Activated CD4-positive, alpha-beta T cell treated with anti-CD3 and anti-CD28 coated beads, Interleukin-2, amount 10 ng/mL, durations not matched to agents 7 days and 5 days (primary cell): Measurements from ENCODE around the gene MICAL3. TPM values are rescaled to one million over a fixed set of nuclear protein-coding genes. Genes with fewer than 3 reads are reported as not detected.
"Not testable (repeated sequence)": the region's sequence is repeated elsewhere in the genome, so short reads cannot be mapped to it uniquely, and the experiment has no call there.

Experiments
- CTCF ChIA-PET: fragments of 350-600 bp; sonication (Branson Sonifier 250); formaldehyde crosslinking; loops from one replicate; lab custom pipeline; 2021; ENCODE audit warnings: antibody characterized with exemption; lab: Charles Lee
- POLR2A ChIA-PET: fragments of 350-600 bp; sonication (Branson Sonifier 250); formaldehyde crosslinking; loops from one replicate; lab custom pipeline; 2021; ENCODE audit warnings: antibody characterized with exemption; lab: Charles Lee
- DNase-seq: peaks from one replicate; pipeline ENCODE4 v3.0.0-alpha.2; 2020
- H3K27ac Mint-ChIP-seq: one replicate; pipeline ENCODE4 v1.8.0; 2021; ENCODE audit warnings: mild to moderate bottlenecking, moderate library complexity, mixed read lengths
- H3K27me3 Mint-ChIP-seq: one replicate; pipeline ENCODE4 v1.8.0; 2021; ENCODE audit warnings: mixed read lengths
- H3K36me3 Mint-ChIP-seq: one replicate; pipeline ENCODE4 v1.8.0; 2021; ENCODE audit warnings: low read depth, mixed read lengths
- H3K4me1 Mint-ChIP-seq: one replicate; pipeline ENCODE4 v1.8.0; 2021; ENCODE audit warnings: mixed read lengths
- H3K4me3 Mint-ChIP-seq: one replicate; pipeline ENCODE4 v1.8.0; 2021; ENCODE audit warnings: mild to moderate bottlenecking, moderate library complexity, mixed read lengths
- H3K9me3 Mint-ChIP-seq: one replicate; pipeline ENCODE4 v1.8.0; 2021; ENCODE audit warnings: mixed read lengths
- total RNA-seq, 2 experiments: library from RNA; stranded (reverse); gene quantifications; one replicate each; pipeline ENCODE4 v1.2.3, GENCODE V29; 2021

The MICAL3 gene
- total RNA-seq, 2 experiments from 2014 or later, result 19.1 to 21.4 TPM

DNA sequence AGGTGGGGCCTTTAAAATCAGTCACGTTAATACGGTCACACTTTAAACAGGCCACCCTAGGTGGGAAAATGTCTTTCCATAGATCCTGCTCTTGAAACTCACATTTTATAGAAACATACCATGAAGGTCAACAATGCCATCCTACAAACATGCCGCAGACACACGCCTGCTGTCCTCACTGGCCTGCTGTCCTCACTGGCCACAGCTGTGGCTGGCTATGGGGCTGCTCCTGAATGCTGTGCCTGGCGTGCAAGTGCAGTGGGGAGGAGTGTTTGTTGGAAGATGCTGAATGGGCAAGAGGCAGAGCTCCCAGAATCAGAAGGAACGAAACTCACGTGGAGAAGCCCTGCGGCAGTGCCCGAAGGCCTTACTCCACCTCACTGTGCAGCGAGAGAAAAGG, 143.9 kb downstream of the MICAL3 start:
- no peak overlapping the region for H3K27ac Mint-ChIP-seq
- H3K4me3 Mint-ChIP-seq, result no peak overlapping the region
- peaks cover 2% of the 10 kb centered on the region for H3K36me3 Mint-ChIP-seq
- no peaks in the 10 kb centered on the region for H3K27me3 Mint-ChIP-seq
- ChIA-PET CTCF (interaction anchor here (1.5 kb wide), 1 partner anchor 12 kb away, joined by 3 read pairs; no protein-coding TSS in a partner anchor), POLR2A (no interaction called here)
- DNase-seq, result no peak
- no peaks in the 10 kb centered on the region for H3K4me1 Mint-ChIP-seq
- H3K9me3 Mint-ChIP-seq, result no peaks in the 10 kb centered on the region

DNA sequence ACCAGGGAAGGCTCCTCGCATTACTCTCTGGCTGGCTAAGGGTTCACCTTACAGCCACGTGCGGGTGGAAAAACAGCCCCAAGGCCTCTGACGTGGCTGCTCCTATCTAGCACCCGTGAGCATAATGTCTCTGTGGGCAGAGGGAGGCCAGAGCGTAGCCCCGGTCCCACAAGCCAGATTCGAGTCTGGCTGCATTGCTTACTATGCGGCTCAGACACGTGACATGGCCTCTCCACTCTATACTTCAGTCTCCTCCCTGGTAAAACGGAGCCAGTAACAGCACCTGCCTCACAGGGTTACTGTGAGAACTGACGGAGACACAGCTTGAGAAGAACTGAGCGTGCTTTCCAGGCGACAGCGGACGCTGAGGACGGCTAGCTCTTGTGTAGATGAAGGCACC, 144.3 kb downstream of the MICAL3 start:
- no peaks in the 10 kb centered on the region for H3K4me1 Mint-ChIP-seq
- H3K36me3 Mint-ChIP-seq, result no peaks in the 10 kb centered on the region
- POLR2A ChIA-PET, result no interaction called here
- H3K4me3 Mint-ChIP-seq, result no peak overlapping the region
- no peaks in the 10 kb centered on the region for H3K27me3 Mint-ChIP-seq
- H3K9me3 Mint-ChIP-seq, result no peaks in the 10 kb centered on the region
- CTCF ChIA-PET, result interaction anchor here (1.5 kb wide), 1 partner anchor 13 kb away, joined by 3 read pairs; no protein-coding TSS in a partner anchor
- no peak overlapping the region for H3K27ac Mint-ChIP-seq
- DNase-seq, result no peak

DNA sequence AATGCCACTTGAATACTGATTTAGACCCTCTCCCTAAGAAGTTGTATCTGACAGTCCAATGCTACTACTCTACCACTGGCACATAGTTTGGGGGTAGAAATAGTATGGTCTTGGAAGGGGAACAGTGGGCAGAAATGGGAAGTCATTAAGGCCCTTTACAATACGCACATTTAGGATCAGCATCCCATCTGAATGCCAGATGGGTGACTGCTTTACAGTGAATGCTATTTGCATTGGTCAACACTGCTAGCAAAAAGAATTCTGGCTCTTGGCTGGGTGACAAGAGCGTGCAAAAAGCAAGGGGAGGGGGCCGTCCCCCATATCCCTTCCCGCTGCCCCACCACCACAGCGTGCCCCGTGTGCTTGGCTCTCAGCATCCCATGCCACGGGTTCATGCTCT, 145.4 kb downstream of the MICAL3 start:
- H3K9me3 Mint-ChIP-seq, result no peaks in the 10 kb centered on the region
- H3K4me3 Mint-ChIP-seq, result no peak overlapping the region
- CTCF ChIA-PET, result no interaction called here
- DNase-seq, result no peak
- POLR2A ChIA-PET, result no interaction called here
- no peaks in the 10 kb centered on the region for H3K4me1 Mint-ChIP-seq
- no peaks in the 10 kb centered on the region for H3K36me3 Mint-ChIP-seq
- no peaks in the 10 kb centered on the region for H3K27me3 Mint-ChIP-seq
- H3K27ac Mint-ChIP-seq, result no peak overlapping the region

DNA sequence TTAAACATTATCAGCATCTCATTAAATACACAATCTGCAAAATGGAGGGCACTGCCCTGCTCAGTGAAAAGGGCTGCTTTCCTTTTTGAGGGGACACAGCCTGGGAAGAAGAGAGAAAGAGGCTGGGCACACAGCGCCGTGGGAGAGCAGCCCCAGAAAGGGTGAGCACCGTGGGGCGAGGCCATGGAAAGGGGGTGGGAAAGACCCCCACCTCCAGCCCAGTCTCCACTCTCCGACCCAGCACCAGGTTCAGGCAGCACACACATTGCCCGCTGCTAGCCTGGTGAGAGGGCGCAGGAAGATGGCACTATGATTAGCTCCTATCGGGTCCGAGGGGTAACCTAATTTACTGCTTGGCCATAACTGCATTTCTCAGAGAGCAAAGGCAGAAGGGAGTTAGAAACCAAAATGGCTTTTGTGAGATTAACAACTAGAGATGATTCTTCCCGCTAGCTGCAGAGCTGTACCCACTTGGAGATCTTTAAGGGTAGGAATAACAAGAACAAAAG, 146.1 kb downstream of the MICAL3 start:
- no peaks in the 10 kb centered on the region for H3K4me1 Mint-ChIP-seq
- DNase-seq, result no peak
- H3K4me3 Mint-ChIP-seq, result no peak overlapping the region
- no peaks in the 10 kb centered on the region for H3K27me3 Mint-ChIP-seq
- no peaks in the 10 kb centered on the region for H3K36me3 Mint-ChIP-seq
- CTCF ChIA-PET, result no interaction called here
- POLR2A ChIA-PET, result no interaction called here
- H3K9me3 Mint-ChIP-seq, result no peaks in the 10 kb centered on the region
- no peak overlapping the region for H3K27ac Mint-ChIP-seq

DNA sequence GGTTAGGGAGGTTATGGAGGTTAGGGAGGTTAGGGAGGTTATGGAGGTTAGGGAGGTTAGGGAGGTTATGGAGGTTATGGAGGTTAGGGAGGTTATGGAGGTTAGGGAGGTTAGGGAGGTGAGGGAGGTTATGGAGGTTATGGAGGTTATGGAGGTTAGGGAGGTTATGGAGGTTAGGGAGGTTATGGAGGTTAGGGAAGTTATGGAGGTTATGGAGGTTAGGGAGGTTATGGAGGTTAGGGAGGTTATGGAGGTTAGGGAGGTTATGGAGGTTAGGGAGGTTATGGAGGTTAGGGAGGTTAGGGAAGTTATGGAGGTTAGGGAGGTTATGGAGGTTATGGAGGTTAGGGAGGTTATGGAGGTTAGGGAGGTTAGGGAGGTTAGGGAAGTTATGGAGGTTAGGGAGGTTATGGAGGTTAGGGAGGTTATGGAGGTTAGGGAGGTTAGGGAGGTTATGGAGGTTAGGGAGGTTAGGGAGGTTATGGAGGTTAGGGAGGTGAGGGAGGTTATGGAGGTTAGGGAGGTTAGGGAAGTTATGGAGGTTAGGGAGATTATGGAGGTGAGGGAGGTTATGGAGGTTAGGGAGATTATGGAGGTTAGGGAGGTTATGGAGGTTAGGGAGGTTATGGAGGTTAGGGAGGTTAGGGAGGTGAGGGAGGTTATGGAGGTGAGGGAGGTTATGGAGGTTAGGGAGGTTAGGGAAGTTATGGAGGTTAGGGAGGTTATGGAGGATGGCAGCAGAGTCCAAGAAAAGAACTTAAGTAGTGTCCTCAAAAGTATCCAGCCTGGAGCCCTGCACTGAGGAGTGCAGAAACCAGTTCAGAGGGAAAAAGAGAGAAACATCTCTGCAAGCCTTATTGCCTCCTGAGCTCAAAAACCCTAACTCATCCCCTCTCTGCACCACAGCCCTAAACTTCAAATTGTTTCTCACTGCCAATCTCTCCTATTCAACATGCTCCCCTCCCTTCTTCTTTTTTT, 147.2 kb downstream of the MICAL3 start:
- H3K4me1 Mint-ChIP-seq, H3K27ac Mint-ChIP-seq, POLR2A ChIA-PET, H3K36me3 Mint-ChIP-seq, H3K9me3 Mint-ChIP-seq, H3K27me3 Mint-ChIP-seq, H3K4me3 Mint-ChIP-seq, DNase-seq: not testable (repeated sequence)
- CTCF ChIA-PET, result interaction anchor here (1.1 to 1.2 kb wide), 2 partner anchors 72 to 91 kb away, joined by 3 to 6 read pairs; no protein-coding TSS in a partner anchor

DNA sequence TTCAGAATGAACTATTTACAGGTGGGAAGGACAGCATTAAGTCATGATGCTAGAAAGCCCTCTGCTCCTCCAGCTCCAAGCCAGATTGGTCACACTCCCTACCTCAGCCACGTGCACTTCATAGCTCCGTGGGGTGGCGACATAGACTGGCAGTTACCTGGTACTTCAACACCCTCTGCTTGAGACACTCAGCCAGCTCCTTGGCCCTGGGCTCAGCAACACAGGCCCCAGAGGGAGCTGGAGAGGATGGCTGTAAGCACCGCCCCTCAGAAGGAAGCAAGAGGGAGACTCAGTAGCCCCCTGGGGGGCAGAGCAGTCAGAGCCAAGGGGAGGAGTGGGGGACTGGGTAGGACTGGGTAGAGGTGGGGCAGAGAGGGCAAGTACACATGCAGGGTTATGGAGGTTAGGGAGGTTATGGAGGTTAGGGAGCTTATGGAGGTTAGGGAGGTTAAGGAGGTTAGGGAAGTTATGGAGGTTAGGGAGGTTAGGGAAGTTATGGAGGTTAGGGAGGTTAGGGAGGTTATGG, 148.0 kb downstream of the MICAL3 start:
- no peaks in the 10 kb centered on the region for H3K27me3 Mint-ChIP-seq
- H3K4me1 Mint-ChIP-seq, result no peaks in the 10 kb centered on the region
- H3K4me3 Mint-ChIP-seq, result no peak overlapping the region
- ChIA-PET CTCF (interaction anchor here (0.7 to 1.3 kb wide), 4 partner anchors 21 to 90 kb away, joined by 3 to 6 read pairs (median 3); no protein-coding TSS in a partner anchor), POLR2A (no interaction called here)
- H3K27ac Mint-ChIP-seq, result no peak overlapping the region
- no peaks in the 10 kb centered on the region for H3K9me3 Mint-ChIP-seq
- H3K36me3 Mint-ChIP-seq, result no peaks in the 10 kb centered on the region
- DNase-seq, result no peak

DNA sequence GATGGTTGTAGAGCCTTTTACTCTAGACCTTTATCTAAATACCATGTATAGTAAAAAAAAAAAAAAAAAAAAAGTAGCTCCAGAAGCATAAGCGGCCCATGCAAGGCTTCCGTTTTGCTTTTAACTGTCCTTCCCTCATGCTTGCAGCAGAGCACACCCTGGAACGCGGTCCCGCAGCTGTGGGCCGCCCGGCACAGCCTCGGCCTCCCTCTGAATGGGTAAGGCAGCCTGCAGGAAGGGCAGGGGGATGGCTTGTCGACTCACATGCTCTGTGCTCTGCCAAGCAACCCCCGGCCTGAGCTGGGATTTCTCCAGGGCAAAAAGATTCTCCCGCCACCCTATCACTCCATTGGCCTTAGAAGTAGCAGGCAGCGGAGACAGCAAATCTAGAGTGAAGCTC, 148.7 kb downstream of the MICAL3 start:
- H3K36me3 Mint-ChIP-seq, result no peaks in the 10 kb centered on the region
- no peaks in the 10 kb centered on the region for H3K9me3 Mint-ChIP-seq
- H3K4me1 Mint-ChIP-seq, result no peaks in the 10 kb centered on the region

DNA sequence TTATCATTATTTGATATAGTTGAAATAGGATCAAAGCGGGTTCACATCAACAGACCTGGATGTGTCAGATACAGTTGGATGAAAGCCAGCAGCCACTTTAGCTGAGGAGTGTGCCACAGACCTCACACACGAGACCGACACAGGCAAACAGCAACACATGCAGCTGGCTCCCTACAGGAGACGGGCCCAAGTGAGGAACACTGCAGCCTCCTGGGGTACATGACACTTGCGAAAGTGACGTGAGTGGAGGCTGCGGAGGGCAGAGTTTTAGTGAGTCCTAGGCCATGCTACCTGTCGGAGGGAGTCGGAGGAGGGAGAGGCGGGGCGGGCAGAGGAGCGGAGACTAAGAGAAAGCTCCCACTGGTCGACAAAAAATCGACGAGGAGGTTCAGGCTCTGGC, 149.2 kb downstream of the MICAL3 start:
- ChIA-PET POLR2A (no interaction called here), CTCF (interaction anchor here (0.7 to 1.3 kb wide), 2 partner anchors 11 to 23 kb away, joined by 3 read pairs; no protein-coding TSS in a partner anchor)
- Mint-ChIP-seq H3K4me3 (no peak overlapping the region), H3K27ac (no peak overlapping the region), H3K4me1 (no peaks in the 10 kb centered on the region), H3K9me3 (no peaks in the 10 kb centered on the region), H3K36me3 (no peaks in the 10 kb centered on the region), H3K27me3 (no peaks in the 10 kb centered on the region)
- DNase-seq, result no peak

More for the DNA sequence above, 148.7 kb downstream of the MICAL3 start:
- no peak for DNase-seq
- POLR2A ChIA-PET, result interaction anchor here (0.6 kb wide), 1 partner anchor 186 kb away, joined by 3 read pairs; no protein-coding TSS in a partner anchor
- H3K27ac Mint-ChIP-seq, result no peak overlapping the region
- CTCF ChIA-PET, result interaction anchor here (0.7 to 1.3 kb wide), 5 partner anchors 11 to 90 kb away, joined by 3 to 6 read pairs (median 3); no protein-coding TSS in a partner anchor
- H3K27me3 Mint-ChIP-seq, result no peaks in the 10 kb centered on the region
- H3K4me3 Mint-ChIP-seq, result no peak overlapping the region

DNA sequence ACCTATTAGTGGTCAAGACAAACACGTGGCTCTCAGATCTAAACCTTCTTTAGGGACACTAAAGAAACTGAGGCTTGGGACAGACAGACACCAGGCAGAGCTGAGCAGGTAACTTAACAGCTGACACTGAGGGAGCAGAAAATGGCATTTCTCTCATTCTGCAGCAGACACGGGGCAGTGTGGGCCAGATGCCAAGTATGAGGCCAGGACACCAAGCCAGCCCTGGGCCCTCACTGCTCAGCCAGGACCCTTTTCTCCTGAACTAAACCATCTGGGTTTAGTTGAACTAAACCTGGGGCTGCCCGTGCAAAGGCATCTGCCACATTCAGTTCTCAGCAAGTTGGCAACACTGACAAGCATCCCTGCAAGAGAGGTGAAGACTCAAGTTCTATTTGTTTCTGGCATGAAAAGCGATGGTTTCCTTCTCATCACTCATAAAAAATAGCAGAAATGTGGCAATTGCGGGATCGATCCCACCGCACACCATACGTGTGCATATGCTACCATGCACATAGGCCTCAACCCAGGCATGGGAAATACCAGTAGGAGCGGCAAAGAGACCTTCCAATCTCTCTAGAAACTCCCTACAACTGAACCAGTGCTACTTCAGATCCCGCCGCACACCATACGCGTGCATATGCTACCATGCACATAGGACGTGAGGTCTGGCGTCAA, 150.0 kb downstream of the MICAL3 start:
- H3K27me3 Mint-ChIP-seq, result no peaks in the 10 kb centered on the region
- no peak overlapping the region for H3K4me3 Mint-ChIP-seq
- CTCF ChIA-PET, result no interaction called here

DNA sequence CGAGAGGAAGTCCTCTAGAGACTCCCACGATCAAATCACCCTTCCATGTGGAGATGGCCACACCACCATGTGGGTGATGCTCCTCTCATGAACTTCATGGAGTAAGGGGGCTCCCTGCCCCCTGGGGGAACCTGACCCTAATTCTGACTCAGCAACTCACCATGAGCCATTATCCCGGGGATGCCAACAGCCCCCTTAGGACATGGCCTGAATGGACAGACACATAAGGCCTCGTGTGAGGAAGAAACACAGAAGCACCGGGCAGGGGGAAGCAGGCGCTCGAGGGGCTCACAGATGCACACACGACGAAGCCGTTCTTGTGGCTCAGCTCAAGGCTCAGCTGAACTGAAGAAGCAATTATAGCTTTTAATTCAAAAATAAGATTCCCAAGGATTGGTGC, 150.6 kb downstream of the MICAL3 start:
- Mint-ChIP-seq H3K9me3 (no peaks in the 10 kb centered on the region), H3K27me3 (no peaks in the 10 kb centered on the region), H3K27ac (no peak overlapping the region), H3K4me3 (no peak overlapping the region), H3K4me1 (no peaks in the 10 kb centered on the region), H3K36me3 (no peaks in the 10 kb centered on the region)
- ChIA-PET POLR2A (no interaction called here), CTCF (no interaction called here)
- DNase-seq, result no peak

More for the DNA sequence above, 150.0 kb downstream of the MICAL3 start:
- H3K36me3 Mint-ChIP-seq, result no peaks in the 10 kb centered on the region
- no peaks in the 10 kb centered on the region for H3K9me3 Mint-ChIP-seq
- H3K4me1 Mint-ChIP-seq, result no peaks in the 10 kb centered on the region
- POLR2A ChIA-PET, result no interaction called here
- no peak overlapping the region for H3K27ac Mint-ChIP-seq
- DNase-seq, result no peak

DNA sequence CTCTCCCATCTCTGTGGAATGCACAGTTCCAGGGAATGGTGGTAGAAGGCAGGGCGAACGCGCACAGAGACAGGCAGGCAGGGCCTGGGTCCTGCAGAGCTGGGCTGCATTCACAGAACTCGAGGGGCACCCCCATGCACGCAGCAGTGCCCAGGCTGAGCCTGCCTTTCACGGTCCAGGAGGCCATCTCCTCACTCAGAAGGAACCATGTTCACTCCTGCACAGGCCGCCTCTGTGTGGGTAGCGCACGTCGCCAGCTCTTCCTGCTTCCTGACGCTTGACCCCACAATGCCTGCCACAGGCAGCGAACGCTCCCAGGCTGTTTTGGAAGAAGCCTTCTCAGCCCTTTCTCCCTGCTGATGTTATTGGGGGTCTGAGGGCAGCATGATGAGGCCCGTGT, 151.2 kb downstream of the MICAL3 start:
- POLR2A ChIA-PET, result no interaction called here
- no peaks in the 10 kb centered on the region for H3K4me1 Mint-ChIP-seq
- no peaks in the 10 kb centered on the region for H3K9me3 Mint-ChIP-seq
- no peak for DNase-seq
- H3K36me3 Mint-ChIP-seq, result no peaks in the 10 kb centered on the region
- H3K27me3 Mint-ChIP-seq, result no peaks in the 10 kb centered on the region
- no peak overlapping the region for H3K4me3 Mint-ChIP-seq
- no peak overlapping the region for H3K27ac Mint-ChIP-seq
- CTCF ChIA-PET, result no interaction called here

DNA sequence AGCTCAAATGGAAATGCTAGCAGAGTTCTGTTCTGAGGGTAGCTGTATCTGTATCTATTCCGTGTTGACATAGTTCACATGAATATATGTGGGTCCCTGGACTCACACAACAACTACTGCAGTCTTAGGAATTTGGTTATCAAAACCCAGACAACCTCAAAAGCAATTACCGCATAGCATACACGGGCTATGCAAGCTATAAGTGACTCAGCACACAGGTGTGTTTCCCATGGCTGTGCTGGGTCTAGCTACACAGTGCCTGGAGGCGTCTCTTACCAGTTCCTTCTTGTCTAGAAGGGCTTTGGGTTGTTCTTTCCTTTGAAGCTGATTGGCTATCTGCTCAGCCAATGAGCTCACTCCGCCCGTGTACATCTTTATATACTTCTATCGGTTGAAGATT, 151.9 kb downstream of the MICAL3 start:
- Mint-ChIP-seq H3K27me3 (no peaks in the 10 kb centered on the region), H3K27ac (no peak overlapping the region), H3K4me3 (no peak overlapping the region), H3K9me3 (no peaks in the 10 kb centered on the region), H3K4me1 (peaks cover under 1% of the 10 kb centered on the region), H3K36me3 (no peaks in the 10 kb centered on the region)
- POLR2A ChIA-PET, result no interaction called here
- DNase-seq, result no peak
- CTCF ChIA-PET, result no interaction called here
